Spinal cord (tissue), 10 donors: ENCODE results near the gene GDPD3. TPM values are rescaled to one million over a fixed set of nuclear protein-coding genes. Genes with fewer than 3 reads are reported as not detected.

Experiments used
- DNase-seq, 6 donors: peaks; one replicate each; pipeline versions ENCODE4 v3.0.0 to v3.0.0-alpha.2; 2013 to 2015; ENCODE audit warnings: low spot score in 6 of 6, low read depth in 4 of 6
- H3K27ac ChIP-seq: one replicate; pipeline ENCODE4 v1.5.1; 2013; ENCODE audit warnings: low read depth, low read length, control low read depth
- H3K27me3 ChIP-seq: one replicate; pipeline ENCODE4 v1.6.1; 2013; ENCODE audit warnings: low read length; ENCODE audit not compliant: control insufficient read depth, insufficient read depth
- H3K36me3 ChIP-seq: one replicate; pipeline ENCODE4 v1.6.1; 2013; ENCODE audit warnings: low read length; ENCODE audit not compliant: control insufficient read depth, insufficient read depth
- H3K4me1 ChIP-seq: one replicate; pipeline ENCODE4 v1.6.1; 2013; ENCODE audit warnings: low read length; ENCODE audit not compliant: control insufficient read depth, insufficient read depth
- H3K4me3 ChIP-seq: one replicate; pipeline ENCODE4 v1.5.1; 2013; ENCODE audit warnings: low read depth, low read length, control low read depth
- H3K9me3 ChIP-seq: one replicate; pipeline ENCODE4 v1.6.1; 2013; ENCODE audit warnings: low read length; ENCODE audit not compliant: control insufficient read depth, insufficient read depth
- WGBS: methylation state at CpG from one replicate; pipeline ENCODE4 v1.1.5; 2013; ENCODE audit warnings: missing lambda C conversion rate; ENCODE audit not compliant: insufficient coverage; 5-methylcytosine and 5-hydroxymethylcytosine counted together
- polyA plus RNA-seq, 2 donors: library from polyadenylated mRNA; unstranded; fragments of 120-200 nt; gene quantifications; one replicate each; pipeline ENCODE4 v1.2.1, GENCODE V29; 2013; ENCODE audit not compliant: insufficient read length in 2 of 2
- total RNA-seq, 2 donors: library from RNA; depleted of rRNA in 1 of 2; stranded (reverse); fragments of 120-200 nt in 1 of 2; fragments of >200 nt in 1 of 2; gene quantifications; one replicate each; pipeline versions ENCODE4 v1.2.3 to v1.2.4, GENCODE V29; 2013 to 2014
- donor health status: healthy.

Gene GDPD3
- total and polyA plus RNA-seq, 4 donors, result 1.2 to 10.9 (median 5.8) TPM

GRCh38 chr16:30096862-30097563 lies 16.3 kb downstream of the GDPD3 start:
- Histone ChIP-seq H3K4me1 (peaks cover 34% of the 10 kb centered on the region), H3K4me3 (peak overlapping the region; percentile 54), H3K9me3 (peaks cover 1% of the 10 kb centered on the region), H3K27me3 (no peaks in the 10 kb centered on the region), H3K36me3 (peaks cover 26% of the 10 kb centered on the region), H3K27ac (peak overlapping the region; percentile 92)
- DNase-seq, result no peak
- WGBS, result 93% methylated on average over 16 of the region's 18 CpGs

- Histone ChIP-seq H3K4me3 (peak within 1 kb of the TSS; percentile 67), H3K9me3 (peaks cover 1% of the 10 kb centered on the region), H3K36me3 (peaks cover 26% of the 10 kb centered on the region), H3K27me3 (no peaks in the 10 kb centered on the region), H3K27ac (peak within 1 kb of the TSS; percentile 92), H3K4me1 (peaks cover 40% of the 10 kb centered on the region)
- peak in 5 of 6 donors; percentile 63 to 95 (median 83) for DNase-seq
- 7% methylated on average over 77 of the region's 77 CpGs for WGBS
Measured at GRCh38 chr16:30096105-30096861, 17.1 kb downstream of the GDPD3 start, which contains the start of gene YPEL3. TSS of gene YPEL3 (minus strand) at chr16:30096213. CDS start at chr16:30095482, 731 bp downstream.

GRCh38 chr16:30095166-30096078 lies 17.9 kb downstream of the GDPD3 start:
- DNase-seq, result peak in 1 of 6 donors; percentile 28
- Histone ChIP-seq H3K9me3 (no peaks in the 10 kb centered on the region), H3K27ac (peak overlapping the region; percentile 86), H3K4me3 (peak overlapping the region; percentile 67), H3K36me3 (peaks cover 26% of the 10 kb centered on the region), H3K27me3 (no peaks in the 10 kb centered on the region), H3K4me1 (peaks cover 49% of the 10 kb centered on the region)
- WGBS, result 17% methylated on average over 42 of the region's 47 CpGs

GRCh38 chr16:30094541-30095165 lies 18.7 kb downstream of the GDPD3 start:
- DNase-seq, result no peak
- H3K27ac ChIP-seq, result peak overlapping the region; percentile 86

GRCh38 chr16:30092373-30093010 lies 20.8 kb downstream of the GDPD3 start:
- DNase-seq, result peak in 3 of 6 donors; percentile 31 to 79 (median 65)
- Histone ChIP-seq H3K27me3 (no peaks in the 10 kb centered on the region), H3K27ac (peak overlapping the region; percentile 80), H3K4me1 (peaks cover 49% of the 10 kb centered on the region), H3K9me3 (no peaks in the 10 kb centered on the region), H3K36me3 (peaks cover 30% of the 10 kb centered on the region), H3K4me3 (peak overlapping the region; percentile 69)
- WGBS, result 8% methylated on average over 16 of the region's 22 CpGs

More at GRCh38 chr16:30094541-30095165, 18.7 kb downstream of the GDPD3 start:
- H3K4me3 ChIP-seq, result peak overlapping the region; percentile 67
- H3K36me3 ChIP-seq, result peaks cover 26% of the 10 kb centered on the region
- H3K27me3 ChIP-seq, result no peaks in the 10 kb centered on the region
- peaks cover 49% of the 10 kb centered on the region for H3K4me1 ChIP-seq
- 76% methylated on average over 11 of the region's 11 CpGs for WGBS
- H3K9me3 ChIP-seq, result no peaks in the 10 kb centered on the region

GRCh38 chr16:30091474-30092372 lies 21.6 kb downstream of the GDPD3 start, which contains the start of gene TBX6:
TSS of gene TBX6 (minus strand) at chr16:30091924. CDS start at chr16:30091193, 731 bp downstream.
- peaks cover 42% of the 10 kb centered on the region for H3K4me1 ChIP-seq
- peak within 1 kb of the TSS; percentile 80 for H3K27ac ChIP-seq
- no peaks in the 10 kb centered on the region for H3K27me3 ChIP-seq
- H3K9me3 ChIP-seq, result no peaks in the 10 kb centered on the region
- H3K4me3 ChIP-seq, result peak within 1 kb of the TSS; percentile 69
- peaks cover 35% of the 10 kb centered on the region for H3K36me3 ChIP-seq
- DNase-seq, result peak; percentile 63 to 97 (median 80)
- under 1% methylated on average over 69 of the region's 76 CpGs for WGBS

GRCh38 chr16:30090610-30091331 lies 22.6 kb downstream of the GDPD3 start:
- peaks cover 44% of the 10 kb centered on the region for H3K36me3 ChIP-seq
- H3K27ac ChIP-seq, result no peak overlapping the region
- no peak for DNase-seq
- H3K9me3 ChIP-seq, result no peaks in the 10 kb centered on the region
- no peaks in the 10 kb centered on the region for H3K27me3 ChIP-seq
- peaks cover 37% of the 10 kb centered on the region for H3K4me1 ChIP-seq
- no peak overlapping the region for H3K4me3 ChIP-seq
- WGBS, result 32% methylated on average over 13 of the region's 26 CpGs
